Measurements from ENCODE around the gene HOXD13. TPM values are rescaled to one million over a fixed set of nuclear protein-coding genes. Genes with fewer than 3 reads are reported as not detected.

The HOXD13 gene
- total RNA-seq, 1 donor from 2014 or later: not detected

DNA sequence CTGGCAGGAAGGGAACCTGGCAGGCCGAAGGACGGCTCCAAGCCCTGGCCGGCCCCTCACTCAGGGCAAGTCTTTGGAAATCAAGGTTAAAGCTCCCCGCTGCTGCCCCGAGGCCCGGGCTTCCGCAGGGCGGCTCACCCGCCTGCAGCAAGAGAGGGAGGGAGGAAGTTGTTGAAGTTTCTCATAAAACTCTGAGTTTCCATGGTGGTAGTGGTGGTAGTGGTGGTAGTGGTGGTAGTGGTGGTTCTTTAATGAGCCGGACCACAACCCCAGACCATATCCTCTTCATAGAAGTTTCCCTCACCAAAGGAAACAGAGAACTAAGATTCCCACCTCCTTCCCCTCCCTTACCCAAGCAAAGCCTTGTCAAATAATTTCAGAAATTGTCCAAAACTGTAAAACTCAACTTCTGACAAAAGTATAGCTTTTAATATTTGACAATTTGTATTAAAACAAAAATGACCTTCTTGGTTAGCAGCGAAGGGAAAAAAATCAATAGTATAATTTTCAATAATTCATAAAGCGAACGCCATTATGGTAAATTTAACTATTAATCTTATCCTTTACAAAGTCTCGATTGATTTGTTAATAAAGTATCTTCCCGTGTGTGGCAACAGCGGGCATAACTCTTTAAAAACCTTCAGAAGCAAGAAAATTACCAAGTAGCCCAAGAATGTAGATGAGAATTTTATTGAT, 22.6 kb downstream of the HOXD13 start:
- H3K4me1 ChIP-seq: no peaks in the 10 kb centered on the region
- intact Hi-C loops (cut with micrococcal nuclease): no loop called here
- no peak overlapping the region for H3K27ac ChIP-seq (replicated peaks)
- H3K4me3 ChIP-seq: no peak overlapping the region
- H3K36me3 ChIP-seq: no peaks in the 10 kb centered on the region
- peaks cover 100% of the 10 kb centered on the region for H3K27me3 ChIP-seq (ENCODE audit: low read depth)
- H3K9me3 ChIP-seq (replicated peaks): no peaks in the 10 kb centered on the region
- TF ChIP-seq, protein P1, sequence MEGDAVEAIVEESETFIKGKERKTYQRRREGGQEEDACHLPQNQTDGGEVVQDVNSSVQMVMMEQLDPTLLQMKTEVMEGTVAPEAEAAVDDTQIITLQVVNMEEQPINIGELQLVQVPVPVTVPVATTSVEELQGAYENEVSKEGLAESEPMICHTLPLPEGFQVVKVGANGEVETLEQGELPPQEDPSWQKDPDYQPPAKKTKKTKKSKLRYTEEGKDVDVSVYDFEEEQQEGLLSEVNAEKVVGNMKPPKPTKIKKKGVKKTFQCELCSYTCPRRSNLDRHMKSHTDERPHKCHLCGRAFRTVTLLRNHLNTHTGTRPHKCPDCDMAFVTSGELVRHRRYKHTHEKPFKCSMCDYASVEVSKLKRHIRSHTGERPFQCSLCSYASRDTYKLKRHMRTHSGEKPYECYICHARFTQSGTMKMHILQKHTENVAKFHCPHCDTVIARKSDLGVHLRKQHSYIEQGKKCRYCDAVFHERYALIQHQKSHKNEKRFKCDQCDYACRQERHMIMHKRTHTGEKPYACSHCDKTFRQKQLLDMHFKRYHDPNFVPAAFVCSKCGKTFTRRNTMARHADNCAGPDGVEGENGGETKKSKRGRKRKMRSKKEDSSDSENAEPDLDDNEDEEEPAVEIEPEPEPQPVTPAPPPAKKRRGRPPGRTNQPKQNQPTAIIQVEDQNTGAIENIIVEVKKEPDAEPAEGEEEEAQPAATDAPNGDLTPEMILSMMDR (IDR thresholded peaks at IDR 0.05; ENCODE audit: borderline replicate concordance): no peak
- DNase-seq: no peak

DNA sequence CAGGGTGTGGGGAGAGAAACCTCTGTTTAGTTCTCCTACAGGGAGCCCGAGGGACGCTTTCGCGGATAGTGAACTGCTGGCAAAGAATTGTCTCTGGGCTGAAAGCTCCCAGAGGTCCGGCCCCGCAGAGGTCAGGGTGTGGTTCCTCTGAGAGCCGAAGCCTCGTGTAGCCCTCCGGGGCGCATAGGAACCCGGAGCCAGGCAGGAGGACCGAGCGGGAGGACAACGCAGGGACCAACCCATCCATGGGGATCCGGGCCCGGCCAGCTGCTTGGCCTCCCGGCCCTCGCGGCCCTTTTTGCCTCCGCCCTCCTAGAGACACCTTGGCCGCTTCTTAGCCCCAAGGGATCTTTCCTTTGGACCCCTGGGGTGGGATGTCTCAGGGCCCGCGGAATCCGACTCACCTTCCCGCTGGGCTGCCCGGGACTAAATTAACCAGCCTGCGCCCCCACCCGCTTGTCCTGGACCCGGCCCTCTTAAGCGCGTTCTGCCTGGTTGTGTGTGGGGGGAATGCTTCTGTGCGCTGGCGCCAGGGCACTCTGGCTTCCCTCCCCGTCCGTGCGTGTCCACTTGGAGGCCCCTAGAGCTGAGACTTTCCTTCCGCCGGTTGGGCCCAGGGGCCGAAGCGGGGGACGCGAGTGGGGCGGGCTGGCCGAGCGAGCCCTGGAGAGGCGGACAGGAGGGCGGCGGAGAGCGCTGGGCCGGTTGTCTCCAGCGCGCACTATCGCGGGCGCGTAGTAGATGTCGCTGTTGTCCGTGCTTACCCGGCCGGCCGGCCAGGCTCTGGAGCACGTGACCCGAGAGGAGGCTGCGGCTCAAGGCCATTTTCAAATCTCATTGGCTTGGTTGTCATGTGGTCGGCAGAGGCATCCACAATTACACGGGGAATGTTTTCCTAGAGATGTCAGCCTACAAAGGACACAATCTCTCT, 23.6 kb downstream of the HOXD13 start, which contains the start of gene HOXD10:
TSS of gene HOXD10 (plus strand) at position 896 of the 931 bp plus-strand sequence. CDS start 56 bp downstream, outside the sequence.
- no peak within 1 kb of the TSS for H3K27ac ChIP-seq (replicated peaks)
- intact Hi-C loops (cut with micrococcal nuclease): no loop called here
- no peaks in the 10 kb centered on the region for H3K4me1 ChIP-seq
- H3K36me3 ChIP-seq: no peaks in the 10 kb centered on the region
- peaks cover 100% of the 10 kb centered on the region for H3K27me3 ChIP-seq (ENCODE audit: low read depth)
- no peaks in the 10 kb centered on the region for H3K9me3 ChIP-seq (replicated peaks)
- DNase-seq: no peak
- H3K4me3 ChIP-seq: peak within 1 kb of the TSS; percentile 5
- TF ChIP-seq, protein P1 (IDR thresholded peaks at IDR 0.05; ENCODE audit: borderline replicate concordance): no peak

DNA sequence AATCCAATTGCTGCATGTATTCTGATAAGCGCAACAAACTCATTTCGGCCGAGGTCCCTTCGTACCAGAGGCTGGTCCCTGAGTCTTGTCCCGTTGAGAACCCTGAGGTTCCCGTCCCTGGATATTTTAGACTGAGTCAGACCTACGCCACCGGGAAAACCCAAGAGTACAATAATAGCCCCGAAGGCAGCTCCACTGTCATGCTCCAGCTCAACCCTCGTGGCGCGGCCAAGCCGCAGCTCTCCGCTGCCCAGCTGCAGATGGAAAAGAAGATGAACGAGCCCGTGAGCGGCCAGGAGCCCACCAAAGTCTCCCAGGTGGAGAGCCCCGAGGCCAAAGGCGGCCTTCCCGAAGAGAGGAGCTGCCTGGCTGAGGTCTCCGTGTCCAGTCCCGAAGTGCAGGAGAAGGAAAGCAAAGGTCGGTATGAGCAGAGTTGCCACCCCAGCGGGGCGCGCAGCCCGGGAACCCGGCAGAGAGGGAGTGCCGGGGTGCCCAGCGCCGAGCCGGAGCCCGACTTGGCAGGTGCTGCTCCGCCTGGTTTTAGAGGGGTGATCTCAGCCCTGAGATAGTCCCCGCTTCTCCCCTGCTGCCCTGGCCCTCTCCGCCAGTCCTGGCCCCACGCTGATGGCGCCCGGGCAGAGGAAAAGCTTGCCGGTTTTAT, 24.8 kb downstream of the HOXD13 start:
- TF ChIP-seq, protein P1 (IDR thresholded peaks at IDR 0.05; ENCODE audit: borderline replicate concordance): no peak
- H3K9me3 ChIP-seq (replicated peaks): no peaks in the 10 kb centered on the region
- no peak overlapping the region for H3K27ac ChIP-seq (replicated peaks)
- no peaks in the 10 kb centered on the region for H3K36me3 ChIP-seq
- no peak overlapping the region for H3K4me3 ChIP-seq
- peaks cover 100% of the 10 kb centered on the region for H3K27me3 ChIP-seq (ENCODE audit: low read depth)
- DNase-seq: no peak
- intact Hi-C loops (cut with micrococcal nuclease): no loop called here
- peaks cover 3% of the 10 kb centered on the region for H3K4me1 ChIP-seq

DNA sequence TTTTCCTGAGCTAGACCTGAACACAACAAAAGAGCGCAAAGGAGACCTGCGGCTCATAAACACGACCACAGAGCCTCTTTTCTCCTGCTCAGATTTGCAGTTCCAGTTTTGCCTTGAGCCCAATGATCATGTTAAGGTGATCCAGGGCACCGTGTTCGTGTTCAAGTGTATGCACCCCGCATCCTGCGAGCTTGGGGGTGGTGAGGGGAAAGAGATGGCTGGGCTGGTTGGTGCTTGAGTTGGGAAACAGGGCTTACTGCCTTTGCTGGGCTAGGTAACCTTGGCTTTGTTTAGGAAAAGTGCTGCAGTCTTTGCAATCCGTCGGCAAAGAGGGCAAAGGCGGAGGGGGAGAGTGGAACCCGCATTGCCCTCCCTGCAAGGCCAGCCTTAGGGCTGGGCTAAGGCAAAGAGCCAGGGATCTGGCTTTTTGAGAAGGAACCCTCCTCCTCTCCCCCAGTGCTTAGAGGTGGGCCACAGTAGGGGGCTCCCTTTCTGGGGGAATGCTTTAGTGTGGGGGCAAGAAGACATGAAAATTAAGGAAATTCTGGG, 25.4 kb downstream of the HOXD13 start:
- Histone ChIP-seq H3K27me3 (ENCODE audit: low read depth) (peaks cover 100% of the 10 kb centered on the region), H3K9me3 (replicated peaks) (no peaks in the 10 kb centered on the region), H3K36me3 (no peaks in the 10 kb centered on the region), H3K4me3 (no peak overlapping the region), H3K4me1 (peaks cover 9% of the 10 kb centered on the region), H3K27ac (replicated peaks) (no peak overlapping the region)
- TF ChIP-seq, protein P1 (IDR thresholded peaks at IDR 0.05; ENCODE audit: borderline replicate concordance): no peak
- intact Hi-C loops (cut with micrococcal nuclease): no loop called here
- DNase-seq: no peak

Measured in left ventricle myocardium inferior (tissue), 1 donor.